ENCODE results near the gene XKR3. TPM values are rescaled to one million over a fixed set of nuclear protein-coding genes. Genes with fewer than 3 reads are reported as not detected.

Gene XKR3
- total RNA-seq, 2 donors from 2014 or later, result not detected

DNA sequence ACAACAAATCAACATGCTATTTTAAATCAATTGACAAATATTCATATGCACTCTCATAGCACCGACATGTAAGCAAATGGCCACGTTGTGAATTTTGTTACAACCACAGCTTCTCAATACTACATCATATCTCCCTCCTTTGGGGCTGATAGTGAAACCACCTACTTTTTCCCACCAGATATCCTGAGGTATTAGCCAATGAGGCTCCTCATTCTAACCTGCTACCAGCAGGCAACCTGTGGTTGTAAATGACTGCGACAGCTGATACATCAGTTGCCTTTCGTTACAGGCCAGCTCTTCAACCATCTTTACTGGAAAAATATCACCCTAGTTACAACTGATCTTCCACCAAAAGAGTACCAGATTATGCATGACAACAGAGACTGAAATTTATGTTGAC, 3.7 kb upstream of the XKR3 start:
- H3K9me3 ChIP-seq (ENCODE audit: control insufficient read depth, low read length), result peaks cover 62% of the 10 kb centered on the region
- Mint-ChIP-seq H3K9me3 (no peaks in the 10 kb centered on the region), H3K4me1 (peaks cover 7% of the 10 kb centered on the region), H3K4me3 (no peak overlapping the region), H3K27me3 (ENCODE audit: insufficient read depth) (no peaks in the 10 kb centered on the region), H3K36me3 (ENCODE audit: low read depth) (no peaks in the 10 kb centered on the region), H3K27ac (no peak overlapping the region)
- TF ChIP-seq, protein P1, sequence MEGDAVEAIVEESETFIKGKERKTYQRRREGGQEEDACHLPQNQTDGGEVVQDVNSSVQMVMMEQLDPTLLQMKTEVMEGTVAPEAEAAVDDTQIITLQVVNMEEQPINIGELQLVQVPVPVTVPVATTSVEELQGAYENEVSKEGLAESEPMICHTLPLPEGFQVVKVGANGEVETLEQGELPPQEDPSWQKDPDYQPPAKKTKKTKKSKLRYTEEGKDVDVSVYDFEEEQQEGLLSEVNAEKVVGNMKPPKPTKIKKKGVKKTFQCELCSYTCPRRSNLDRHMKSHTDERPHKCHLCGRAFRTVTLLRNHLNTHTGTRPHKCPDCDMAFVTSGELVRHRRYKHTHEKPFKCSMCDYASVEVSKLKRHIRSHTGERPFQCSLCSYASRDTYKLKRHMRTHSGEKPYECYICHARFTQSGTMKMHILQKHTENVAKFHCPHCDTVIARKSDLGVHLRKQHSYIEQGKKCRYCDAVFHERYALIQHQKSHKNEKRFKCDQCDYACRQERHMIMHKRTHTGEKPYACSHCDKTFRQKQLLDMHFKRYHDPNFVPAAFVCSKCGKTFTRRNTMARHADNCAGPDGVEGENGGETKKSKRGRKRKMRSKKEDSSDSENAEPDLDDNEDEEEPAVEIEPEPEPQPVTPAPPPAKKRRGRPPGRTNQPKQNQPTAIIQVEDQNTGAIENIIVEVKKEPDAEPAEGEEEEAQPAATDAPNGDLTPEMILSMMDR (conservative IDR thresholded peaks at IDR 0.05), result no peak
- no peak overlapping the region for H3K4me3 ChIP-seq (ENCODE audit: low read length)
- no peaks in the 10 kb centered on the region for H3K27me3 ChIP-seq (ENCODE audit: control insufficient read depth, insufficient read depth, low read length, poor library complexity, severe bottlenecking)
- H3K36me3 ChIP-seq (ENCODE audit: control insufficient read depth, insufficient read depth, low read length), result no peaks in the 10 kb centered on the region
- no peak for DNase-seq
- no peak overlapping the region for H3K27ac ChIP-seq (ENCODE audit: low read depth, low read length)
- no peaks in the 10 kb centered on the region for H3K4me1 ChIP-seq (ENCODE audit: control insufficient read depth, insufficient read depth, low read length)
- H3K9ac ChIP-seq (ENCODE audit: extremely low read depth, low read length, poor library complexity, severe bottlenecking), result no peak overlapping the region
- 73 to 88% methylated on average over 4 of the region's 4 CpGs for WGBS, 2 experiments (ENCODE audit: insufficient coverage in 1 of 2, insufficient read length in 1 of 2)

DNA sequence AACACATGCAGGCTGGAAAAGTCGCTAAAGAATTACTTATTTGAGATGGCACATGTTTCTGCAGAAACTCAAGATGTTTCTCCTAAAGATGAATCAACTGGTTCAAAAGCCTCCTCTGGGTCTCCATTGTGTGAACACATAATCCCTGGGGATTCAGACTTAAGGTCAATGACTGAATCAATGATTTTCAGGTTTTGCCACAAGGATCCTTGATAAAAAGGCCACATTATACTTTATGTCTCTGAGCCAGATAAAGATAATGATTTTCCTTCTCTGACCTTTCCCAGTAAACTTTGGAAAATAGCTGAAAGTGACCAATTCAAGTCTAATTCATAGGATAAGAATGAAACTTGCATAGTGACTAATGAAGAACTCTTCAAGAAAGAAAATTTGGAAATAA, 2.3 kb upstream of the XKR3 start:
- no peak for DNase-seq
- Histone ChIP-seq H3K27ac (ENCODE audit: low read depth, low read length) (no peak overlapping the region), H3K4me1 (ENCODE audit: control insufficient read depth, insufficient read depth, low read length) (no peaks in the 10 kb centered on the region), H3K9me3 (ENCODE audit: control insufficient read depth, low read length) (peaks cover 72% of the 10 kb centered on the region), H3K27me3 (ENCODE audit: control insufficient read depth, insufficient read depth, low read length, poor library complexity, severe bottlenecking) (no peaks in the 10 kb centered on the region), H3K9ac (ENCODE audit: extremely low read depth, low read length, poor library complexity, severe bottlenecking) (no peak overlapping the region), H3K36me3 (ENCODE audit: control insufficient read depth, insufficient read depth, low read length) (no peaks in the 10 kb centered on the region), H3K4me3 (ENCODE audit: low read length) (no peak overlapping the region)
- Mint-ChIP-seq H3K9me3 (no peaks in the 10 kb centered on the region), H3K27me3 (ENCODE audit: insufficient read depth) (no peaks in the 10 kb centered on the region), H3K27ac (no peak overlapping the region), H3K4me3 (no peak overlapping the region), H3K36me3 (ENCODE audit: low read depth) (no peaks in the 10 kb centered on the region), H3K4me1 (peaks cover 7% of the 10 kb centered on the region)
- TF ChIP-seq, protein P1 (conservative IDR thresholded peaks at IDR 0.05), result no peak
- 69 to 83% methylated on average over 1 of the region's 1 CpG for WGBS, 2 experiments (ENCODE audit: insufficient coverage in 1 of 2, insufficient read length in 1 of 2)

DNA sequence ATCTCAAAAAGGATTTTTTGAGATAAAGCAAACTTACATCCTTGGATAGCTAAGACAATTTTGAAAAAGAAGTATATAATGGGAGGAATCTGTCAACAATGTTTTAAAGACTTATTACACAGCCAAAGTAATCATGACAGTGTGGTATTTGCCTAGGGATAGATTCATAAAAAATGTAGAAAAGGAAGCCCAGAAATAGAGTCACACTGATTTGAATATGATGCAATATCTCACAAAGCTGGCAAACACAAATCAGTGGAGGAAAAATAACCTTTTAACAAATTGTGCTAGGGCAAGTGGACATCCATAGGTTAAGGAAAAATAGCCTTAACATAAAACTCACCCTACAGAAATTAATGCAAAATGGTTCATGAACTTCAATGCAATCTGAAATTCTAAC, 6.0 kb downstream of the XKR3 start:
- TF ChIP-seq, protein P1 (conservative IDR thresholded peaks at IDR 0.05), result no peak
- DNase-seq, result no peak
- Mint-ChIP-seq H3K27ac (no peak overlapping the region), H3K4me3 (no peak overlapping the region), H3K36me3 (ENCODE audit: low read depth) (no peaks in the 10 kb centered on the region), H3K9me3 (peaks cover 2% of the 10 kb centered on the region), H3K27me3 (ENCODE audit: insufficient read depth) (no peaks in the 10 kb centered on the region), H3K4me1 (no peaks in the 10 kb centered on the region)
- Histone ChIP-seq H3K9me3 (ENCODE audit: control insufficient read depth, low read length) (peaks cover 57% of the 10 kb centered on the region), H3K4me3 (ENCODE audit: low read length) (no peak overlapping the region), H3K27me3 (ENCODE audit: control insufficient read depth, insufficient read depth, low read length, poor library complexity, severe bottlenecking) (no peaks in the 10 kb centered on the region), H3K27ac (ENCODE audit: low read depth, low read length) (no peak overlapping the region), H3K4me1 (ENCODE audit: control insufficient read depth, insufficient read depth, low read length) (no peaks in the 10 kb centered on the region), H3K36me3 (ENCODE audit: control insufficient read depth, insufficient read depth, low read length) (no peaks in the 10 kb centered on the region), H3K9ac (ENCODE audit: extremely low read depth, low read length, poor library complexity, severe bottlenecking) (no peak overlapping the region)
